ENCODE data around the gene FOXK1.

Gene FOXK1

DNA sequence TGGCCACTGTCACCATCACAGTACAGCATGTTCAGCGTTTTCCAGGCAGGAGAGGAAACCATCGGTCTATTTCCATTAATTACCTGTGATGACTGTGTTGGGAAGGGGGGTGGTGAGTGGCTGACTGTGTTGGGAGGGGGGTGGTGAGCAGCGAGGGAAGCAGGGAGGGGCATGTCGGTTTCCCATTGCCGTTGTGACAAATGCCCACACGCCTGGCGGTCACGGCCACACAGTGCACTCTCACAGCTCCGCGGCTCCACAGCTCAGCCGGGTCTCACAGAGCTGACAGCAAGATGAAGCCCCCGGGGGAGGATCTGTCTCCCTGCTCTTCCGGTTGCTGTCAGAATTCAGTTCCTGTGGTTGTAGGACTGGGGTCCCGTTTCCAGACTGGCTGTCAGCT is 132.3 kb downstream of the FOXK1 start:
- no peak for DNase-seq (ENCODE audit: low read depth in 1 of 2, low spot score in 1 of 2)
- Histone ChIP-seq H3K27me3 (ENCODE audit: insufficient read depth, poor library complexity, severe bottlenecking) (peaks cover 12% of the 10 kb centered on the region), H3K4me3 (replicated peaks; ENCODE audit: insufficient read depth, low read length) (no peak overlapping the region), H3K27ac (replicated peaks) (no peak overlapping the region)
- TF ChIP-seq POLR2AphosphoS5 (IDR thresholded peaks at IDR 0.05; ENCODE audit: low read depth) (no peak), GABPA (IDR thresholded peaks at IDR 0.05; ENCODE audit: low read depth) (no peak), CTCF (IDR thresholded peaks at IDR 0.05; ENCODE audit: insufficient read depth, low read length) (no peak), SPI1 (IDR thresholded peaks at IDR 0.05; ENCODE audit: borderline replicate concordance, low read depth) (no peak)
- TF ChIP-seq, protein P1, sequence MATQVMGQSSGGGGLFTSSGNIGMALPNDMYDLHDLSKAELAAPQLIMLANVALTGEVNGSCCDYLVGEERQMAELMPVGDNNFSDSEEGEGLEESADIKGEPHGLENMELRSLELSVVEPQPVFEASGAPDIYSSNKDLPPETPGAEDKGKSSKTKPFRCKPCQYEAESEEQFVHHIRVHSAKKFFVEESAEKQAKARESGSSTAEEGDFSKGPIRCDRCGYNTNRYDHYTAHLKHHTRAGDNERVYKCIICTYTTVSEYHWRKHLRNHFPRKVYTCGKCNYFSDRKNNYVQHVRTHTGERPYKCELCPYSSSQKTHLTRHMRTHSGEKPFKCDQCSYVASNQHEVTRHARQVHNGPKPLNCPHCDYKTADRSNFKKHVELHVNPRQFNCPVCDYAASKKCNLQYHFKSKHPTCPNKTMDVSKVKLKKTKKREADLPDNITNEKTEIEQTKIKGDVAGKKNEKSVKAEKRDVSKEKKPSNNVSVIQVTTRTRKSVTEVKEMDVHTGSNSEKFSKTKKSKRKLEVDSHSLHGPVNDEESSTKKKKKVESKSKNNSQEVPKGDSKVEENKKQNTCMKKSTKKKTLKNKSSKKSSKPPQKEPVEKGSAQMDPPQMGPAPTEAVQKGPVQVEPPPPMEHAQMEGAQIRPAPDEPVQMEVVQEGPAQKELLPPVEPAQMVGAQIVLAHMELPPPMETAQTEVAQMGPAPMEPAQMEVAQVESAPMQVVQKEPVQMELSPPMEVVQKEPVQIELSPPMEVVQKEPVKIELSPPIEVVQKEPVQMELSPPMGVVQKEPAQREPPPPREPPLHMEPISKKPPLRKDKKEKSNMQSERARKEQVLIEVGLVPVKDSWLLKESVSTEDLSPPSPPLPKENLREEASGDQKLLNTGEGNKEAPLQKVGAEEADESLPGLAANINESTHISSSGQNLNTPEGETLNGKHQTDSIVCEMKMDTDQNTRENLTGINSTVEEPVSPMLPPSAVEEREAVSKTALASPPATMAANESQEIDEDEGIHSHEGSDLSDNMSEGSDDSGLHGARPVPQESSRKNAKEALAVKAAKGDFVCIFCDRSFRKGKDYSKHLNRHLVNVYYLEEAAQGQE (IDR thresholded peaks at IDR 0.05; ENCODE audit: insufficient replicate concordance, low read depth), result no peak

DNA sequence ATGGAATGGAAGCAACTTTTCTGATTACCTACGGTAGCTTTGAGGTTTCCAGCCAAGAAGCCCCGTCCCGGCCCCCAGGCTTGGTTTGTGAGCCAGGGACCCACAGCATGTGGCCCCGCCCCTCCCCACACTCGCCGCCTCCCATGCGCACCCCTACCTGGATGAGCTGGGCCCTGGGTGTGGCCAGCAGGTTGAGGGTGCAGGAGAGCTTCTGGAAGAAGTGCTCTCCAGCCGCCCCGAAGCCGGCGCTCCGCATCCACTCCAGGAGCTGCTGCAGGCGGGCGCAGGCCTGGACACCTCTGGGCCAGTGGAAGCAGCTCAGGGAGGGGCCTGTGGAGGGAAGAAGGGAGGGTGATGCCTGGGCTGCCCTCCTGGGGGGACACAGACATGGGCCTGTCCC is 133.0 kb downstream of the FOXK1 start:
- no peak for DNase-seq (ENCODE audit: low read depth in 1 of 2, low spot score in 1 of 2)
- peaks cover 8% of the 10 kb centered on the region for H3K27me3 ChIP-seq (ENCODE audit: insufficient read depth, poor library complexity, severe bottlenecking)
- no peak overlapping the region for H3K4me3 ChIP-seq (replicated peaks; ENCODE audit: insufficient read depth, low read length)
- no peak for TF ChIP-seq SPI1 (IDR thresholded peaks at IDR 0.05; ENCODE audit: borderline replicate concordance, low read depth)
- TF ChIP-seq, protein P1 (IDR thresholded peaks at IDR 0.05; ENCODE audit: insufficient replicate concordance, low read depth), result no peak
- TF ChIP-seq CTCF (IDR thresholded peaks at IDR 0.05; ENCODE audit: insufficient read depth, low read length), result no peak
- no peak for TF ChIP-seq GABPA (IDR thresholded peaks at IDR 0.05; ENCODE audit: low read depth)
- TF ChIP-seq POLR2AphosphoS5 (IDR thresholded peaks at IDR 0.05; ENCODE audit: low read depth), result no peak
- no peak overlapping the region for H3K27ac ChIP-seq (replicated peaks)

DNA sequence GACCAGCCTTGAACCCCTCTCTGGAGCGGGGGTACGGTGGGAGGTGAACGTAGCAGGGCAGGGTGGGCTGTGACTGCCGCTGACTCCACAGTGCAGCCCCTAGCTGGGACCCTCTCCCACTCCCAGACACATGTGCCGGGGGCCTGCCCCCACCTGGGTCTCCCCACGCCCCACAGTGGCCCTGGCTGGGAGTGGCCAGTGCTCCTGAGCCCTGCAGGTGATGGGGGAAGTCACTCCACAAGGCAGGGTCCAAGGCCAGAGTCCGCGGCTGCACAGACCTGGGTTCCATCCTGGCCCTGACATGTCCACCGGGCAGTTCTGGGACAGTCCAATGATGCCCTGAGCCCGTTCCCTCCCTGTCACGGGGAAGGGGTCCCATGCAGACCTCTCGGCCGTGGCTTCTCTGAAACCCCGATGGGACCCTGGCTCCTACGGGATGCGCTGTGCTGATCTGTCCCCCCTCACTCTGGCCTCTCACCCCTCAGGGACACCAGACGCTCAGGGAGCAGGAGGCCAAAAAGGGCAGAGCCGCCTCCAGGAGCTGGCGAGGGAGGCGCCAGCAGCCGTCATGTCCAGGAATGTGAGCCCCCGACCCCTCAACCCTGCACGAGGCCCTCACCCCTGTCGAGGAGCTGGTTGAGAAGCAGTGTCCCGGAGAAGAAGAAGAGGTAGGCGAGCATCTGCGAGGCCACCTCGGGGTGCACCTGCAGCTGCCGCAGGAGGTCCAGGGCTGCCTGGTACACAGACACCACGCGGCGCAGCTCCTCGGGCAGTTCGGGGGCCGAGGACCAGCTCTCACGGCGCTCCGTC is 133.7 kb downstream of the FOXK1 start:
- peaks cover 6% of the 10 kb centered on the region for H3K27me3 ChIP-seq (ENCODE audit: insufficient read depth, poor library complexity, severe bottlenecking)
- H3K27ac ChIP-seq (replicated peaks), result no peak overlapping the region
- H3K4me3 ChIP-seq (replicated peaks; ENCODE audit: insufficient read depth, low read length), result no peak overlapping the region
- DNase-seq (ENCODE audit: low read depth in 1 of 2, low spot score in 1 of 2), result no peak
- TF ChIP-seq, protein P1 (IDR thresholded peaks at IDR 0.05; ENCODE audit: insufficient replicate concordance, low read depth), result no peak
- TF ChIP-seq POLR2AphosphoS5 (IDR thresholded peaks at IDR 0.05; ENCODE audit: low read depth) (no peak), SPI1 (IDR thresholded peaks at IDR 0.05; ENCODE audit: borderline replicate concordance, low read depth) (no peak), GABPA (IDR thresholded peaks at IDR 0.05; ENCODE audit: low read depth) (no peak), CTCF (IDR thresholded peaks at IDR 0.05; ENCODE audit: insufficient read depth, low read length) (no peak)
